HG03064 (cell line): Measurements from ENCODE around the gene GRIK3.

ENCODE experiments used
- ATAC-seq: cut with Tn5 transposase; IDR thresholded peaks from one replicate; pipeline ENCODE4 v1.9.1; 2021; ENCODE audit warnings: low read depth; ENCODE audit not compliant: unreplicated experiment

GRIK3 gene

DNA sequence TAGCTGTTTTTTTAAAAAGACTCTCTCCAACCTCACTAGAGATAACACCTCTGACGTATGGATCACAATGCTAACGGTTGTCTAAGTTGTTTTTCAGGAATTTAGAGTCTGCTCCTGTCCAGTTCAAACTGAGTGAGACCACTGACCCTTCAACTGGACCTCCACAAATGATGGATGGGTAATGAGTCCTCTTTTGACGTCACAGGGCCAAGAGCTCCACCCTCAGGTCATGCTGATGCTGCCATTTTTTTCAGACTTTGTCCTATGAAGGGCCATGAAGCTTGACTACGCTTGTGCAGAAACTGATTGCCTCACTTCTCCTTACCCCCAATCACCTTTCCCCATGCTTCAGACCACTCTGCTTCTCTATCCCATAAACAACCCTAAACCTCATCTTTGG is 16.6 kb downstream of the GRIK3 start:
- ATAC-seq, result no peak

DNA sequence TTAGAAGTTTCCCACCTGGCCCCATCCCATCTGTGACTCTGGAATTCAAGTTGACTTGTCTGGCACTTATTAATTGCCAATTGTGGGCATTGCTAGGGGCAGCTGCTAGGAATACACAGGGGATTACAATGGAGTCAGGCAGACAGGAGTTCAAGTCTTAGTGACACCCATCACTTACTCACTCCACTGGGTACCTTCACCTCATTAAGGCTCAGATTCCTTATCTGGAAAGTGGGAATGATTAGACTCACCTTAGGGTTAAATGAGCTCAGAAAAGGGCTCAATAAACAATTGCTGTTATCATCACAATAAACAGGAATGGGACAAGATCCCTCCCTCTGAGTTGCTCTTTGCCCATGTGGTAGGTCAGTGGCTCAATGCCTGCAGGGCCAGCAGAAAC is 18.2 kb downstream of the GRIK3 start:
- no peak for ATAC-seq

DNA sequence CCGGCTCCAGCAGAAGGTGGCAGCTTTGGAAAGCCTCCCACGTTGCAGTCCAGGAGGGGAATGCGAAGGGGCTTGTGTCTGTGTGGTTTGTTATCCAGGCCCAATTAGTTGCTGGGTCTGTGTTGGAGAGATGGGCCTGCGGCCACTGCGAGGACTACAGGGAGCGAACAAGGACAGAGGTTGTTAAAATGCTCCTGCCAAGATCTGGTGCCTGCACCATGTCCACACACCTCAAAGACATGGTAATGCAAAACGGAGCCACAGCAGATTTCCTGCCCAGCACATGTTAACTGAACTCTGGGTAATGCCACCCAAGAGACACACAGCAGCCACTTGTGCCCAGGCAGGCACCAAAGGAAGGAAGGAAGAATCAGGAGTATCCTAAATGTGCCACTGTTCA is 18.6 kb downstream of the GRIK3 start:
- ATAC-seq, result no peak

DNA sequence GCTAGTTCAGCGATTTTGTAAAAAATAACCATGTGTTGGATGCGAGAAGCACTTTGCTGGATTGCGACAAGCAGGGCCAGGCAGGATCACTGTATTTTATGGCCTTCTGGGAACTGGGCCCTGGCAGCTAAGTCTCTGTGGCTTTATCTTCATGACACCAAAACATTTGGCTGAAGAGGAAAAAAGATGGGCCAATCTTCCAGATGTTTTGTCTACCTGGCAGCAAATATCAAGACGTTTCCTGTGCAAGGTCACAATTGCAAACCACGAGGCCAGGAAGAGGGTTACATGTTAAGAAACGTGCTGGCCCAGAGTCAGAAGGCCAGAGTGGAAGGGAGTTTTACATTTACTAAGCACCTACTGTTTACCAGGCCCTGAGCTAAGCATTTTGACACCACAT is 22.1 kb downstream of the GRIK3 start:
- no peak for ATAC-seq

DNA sequence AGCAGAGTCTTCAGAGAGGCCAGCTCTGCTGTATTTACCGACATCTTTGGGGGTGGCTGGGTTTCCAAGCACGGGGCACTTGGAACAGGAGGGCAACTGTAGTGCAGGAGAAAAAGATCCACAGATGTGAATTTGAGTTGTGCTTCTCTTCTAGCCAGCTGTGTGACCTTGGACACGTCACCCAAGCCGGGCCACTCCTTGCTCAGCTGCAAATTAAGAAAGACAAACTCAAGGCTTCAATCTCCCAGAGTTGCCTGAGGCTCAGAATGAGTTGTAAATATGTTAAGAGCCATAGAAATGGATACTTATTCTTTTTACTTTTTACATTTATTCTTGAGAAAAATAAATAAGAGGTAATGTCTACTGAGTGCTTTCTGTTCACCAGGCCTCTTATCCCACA is 24.3 kb downstream of the GRIK3 start:
- ATAC-seq, result no peak

DNA sequence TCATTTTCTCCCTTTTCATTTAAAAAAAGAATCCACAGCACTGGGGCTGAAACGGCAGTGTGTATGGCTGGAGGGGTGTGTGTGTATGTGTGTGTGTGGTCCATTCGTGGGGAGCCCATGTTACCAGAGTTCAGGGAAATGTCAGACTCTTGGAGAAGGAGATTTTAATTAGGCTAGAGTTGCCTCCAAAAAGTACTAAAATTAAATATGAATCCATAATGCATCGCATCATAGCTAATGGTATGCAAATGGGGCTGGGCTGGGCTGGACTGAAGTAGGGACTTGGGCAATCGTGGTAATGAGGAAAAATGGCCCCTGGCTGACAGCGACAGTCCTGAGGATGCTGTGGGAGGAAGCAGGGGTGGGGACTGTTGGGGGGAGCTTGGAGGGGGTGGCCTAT is 24.8 kb downstream of the GRIK3 start:
- ATAC-seq, result no peak

DNA sequence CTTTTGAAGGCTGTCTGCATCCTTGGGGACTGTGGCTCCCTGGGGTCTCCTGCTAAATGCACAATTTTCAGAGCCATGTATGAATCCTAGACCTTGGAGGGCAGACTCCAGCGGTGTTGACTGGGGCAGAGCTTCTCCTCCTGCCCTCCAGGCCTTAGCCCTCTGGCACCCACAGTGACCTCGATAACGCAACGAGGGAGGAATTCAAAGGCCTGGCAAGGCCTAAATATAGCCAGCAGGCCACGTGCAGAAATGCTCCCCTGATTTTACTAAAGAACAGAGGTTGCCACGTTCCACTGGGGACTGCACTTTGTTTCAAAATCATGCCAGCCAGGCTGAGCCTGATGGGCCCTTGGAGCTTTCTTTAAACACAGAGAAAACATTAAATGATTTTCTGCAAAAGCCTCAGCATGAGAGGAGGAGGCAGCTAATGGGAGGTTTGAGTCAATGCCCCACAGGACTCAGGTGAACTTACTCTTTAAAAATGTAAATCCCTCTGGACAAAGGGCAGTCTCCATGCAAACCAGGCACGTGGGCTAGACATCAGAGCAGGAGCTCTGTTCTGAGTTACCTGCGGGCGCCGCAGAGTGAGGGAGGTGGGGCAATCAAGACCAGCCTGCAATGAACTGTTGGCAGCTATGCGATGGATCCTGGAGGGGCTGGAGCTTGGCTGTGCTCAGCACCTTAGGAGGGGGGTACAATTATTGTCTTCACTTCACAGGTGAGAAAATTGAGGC is 28.0 kb downstream of the GRIK3 start:
- ATAC-seq, result no peak

DNA sequence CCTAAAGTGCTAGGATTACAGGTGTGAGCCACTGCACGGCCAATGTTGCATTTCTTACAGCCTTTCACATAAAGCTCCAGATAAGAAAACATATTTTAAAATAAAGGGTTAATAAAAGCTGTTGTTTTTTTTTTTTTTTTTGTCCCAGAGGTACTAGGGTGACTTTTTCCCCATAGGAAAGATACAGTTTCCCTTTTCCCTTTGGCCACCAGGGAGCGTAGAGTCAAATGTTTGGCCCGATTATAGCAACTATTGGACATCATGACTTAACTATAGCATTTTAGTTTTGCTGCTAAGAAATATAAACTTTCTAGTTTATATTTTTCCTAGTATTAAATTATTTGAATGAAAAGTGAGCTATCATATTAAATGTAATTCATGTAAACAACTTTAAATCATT is 31.4 kb downstream of the GRIK3 start:
- ATAC-seq, result no peak

DNA sequence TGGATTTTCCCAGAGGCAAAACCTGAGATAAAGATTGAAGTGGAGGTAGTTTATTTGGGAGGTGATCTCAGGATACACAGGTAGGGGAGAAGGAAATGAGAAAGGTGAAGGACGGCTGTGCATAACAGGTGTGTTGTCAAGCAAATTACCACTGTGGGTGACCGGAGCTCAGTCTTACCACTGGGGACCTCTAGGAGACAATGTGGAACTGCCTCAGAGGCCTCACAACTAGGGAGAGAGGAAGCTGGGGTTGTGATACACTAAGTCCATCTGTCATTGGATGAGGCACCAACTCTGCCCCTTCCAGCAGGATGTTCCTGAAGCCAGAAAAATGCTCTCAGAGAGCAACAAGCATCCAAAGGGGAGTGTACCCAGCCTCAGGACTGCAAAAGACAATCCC is 32.6 kb downstream of the GRIK3 start:
- no peak for ATAC-seq

DNA sequence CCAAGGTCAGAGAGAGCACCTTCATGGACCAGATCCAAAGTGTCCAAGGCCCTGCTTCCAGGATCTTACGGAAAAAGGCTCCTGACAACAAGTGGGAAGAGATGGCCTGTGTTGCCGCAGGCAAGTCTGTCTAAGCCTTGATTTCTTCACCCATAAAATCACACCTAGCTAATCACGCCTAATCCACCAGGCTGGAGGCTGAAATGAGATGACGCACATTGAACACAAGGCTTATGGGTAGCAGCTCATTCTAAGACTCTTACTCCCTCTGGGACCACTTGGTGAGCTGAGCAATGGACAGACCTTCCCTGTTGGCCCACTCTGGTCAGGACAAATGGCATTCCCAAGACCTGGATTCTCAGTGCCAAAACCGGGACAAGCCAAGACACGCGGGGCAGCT is 38.2 kb downstream of the GRIK3 start:
- ATAC-seq, result no peak

DNA sequence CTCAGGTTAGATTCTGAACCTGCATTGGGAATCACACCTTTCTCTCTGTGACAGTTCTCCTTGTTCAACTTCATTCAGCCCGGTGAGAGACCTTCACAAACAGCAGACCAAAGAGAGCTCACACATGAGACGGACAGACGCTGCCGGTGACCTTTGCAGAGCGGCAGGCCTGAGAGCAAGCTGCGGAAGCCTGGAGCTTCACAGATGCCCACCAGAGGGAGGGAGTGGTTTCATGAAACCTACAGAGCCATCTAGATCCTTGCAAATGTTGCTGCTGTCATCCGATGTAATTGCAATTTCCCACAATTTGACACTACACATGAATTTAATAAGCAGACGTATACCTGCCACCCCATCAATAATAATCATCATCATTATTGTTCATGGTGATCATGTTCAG is 39.4 kb downstream of the GRIK3 start:
- ATAC-seq, result no peak

DNA sequence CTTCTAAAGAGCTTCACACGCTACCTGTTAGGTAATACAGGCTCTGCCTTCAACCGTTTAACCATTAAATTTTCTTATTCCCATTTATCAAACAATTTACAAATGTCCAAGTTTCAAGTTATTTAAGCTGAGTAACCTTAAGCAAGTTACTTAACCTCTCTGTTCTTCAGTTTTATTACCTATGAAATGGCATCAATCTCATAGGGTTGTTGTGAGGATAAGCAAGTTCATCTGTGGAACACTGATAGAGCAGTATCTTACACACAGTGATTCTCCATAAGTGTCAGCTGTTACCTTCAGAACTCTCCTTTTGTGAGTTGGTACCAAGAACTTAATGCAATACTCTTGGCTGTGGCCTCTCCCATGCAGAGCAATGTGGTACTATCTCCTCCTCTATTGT is 40.0 kb downstream of the GRIK3 start:
- no peak for ATAC-seq

DNA sequence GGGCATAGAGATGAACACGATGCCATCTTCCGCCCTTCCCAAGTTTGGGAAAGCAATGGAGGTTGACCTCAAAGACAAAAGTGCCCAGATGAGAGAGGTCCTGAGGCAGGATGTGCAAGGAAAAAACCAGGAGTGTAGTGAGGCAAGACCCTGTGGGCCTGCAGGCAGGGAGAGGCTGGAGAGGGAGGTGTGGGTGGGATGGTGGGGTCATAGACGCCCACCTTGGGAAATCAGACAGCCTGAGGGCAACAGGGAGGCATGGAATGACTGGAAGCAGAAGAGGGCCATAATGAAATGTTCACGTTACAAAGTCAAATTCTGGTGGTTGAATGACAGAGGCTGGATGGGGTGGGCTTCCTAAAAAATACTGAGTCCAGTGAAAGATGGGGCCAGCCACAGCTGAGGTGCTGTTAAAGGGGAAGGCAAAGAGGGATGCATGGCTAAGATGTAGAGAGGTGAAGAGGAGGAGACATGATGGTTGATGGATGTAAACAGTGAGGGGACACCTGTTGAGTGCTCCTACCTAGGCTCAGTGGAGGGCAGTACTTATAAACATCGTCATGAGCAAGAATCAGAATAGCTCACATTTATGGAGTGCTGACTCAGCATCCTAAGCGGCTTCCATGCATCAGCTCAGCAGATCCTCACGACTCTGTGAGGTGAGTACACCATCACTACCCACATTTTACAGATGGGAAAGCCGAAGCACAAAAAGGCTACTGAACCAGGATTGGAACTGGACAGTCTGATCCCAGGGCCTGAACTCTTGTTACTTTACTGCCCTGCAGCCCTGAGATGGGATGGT is 42.0 kb downstream of the GRIK3 start:
- ATAC-seq, result no peak

DNA sequence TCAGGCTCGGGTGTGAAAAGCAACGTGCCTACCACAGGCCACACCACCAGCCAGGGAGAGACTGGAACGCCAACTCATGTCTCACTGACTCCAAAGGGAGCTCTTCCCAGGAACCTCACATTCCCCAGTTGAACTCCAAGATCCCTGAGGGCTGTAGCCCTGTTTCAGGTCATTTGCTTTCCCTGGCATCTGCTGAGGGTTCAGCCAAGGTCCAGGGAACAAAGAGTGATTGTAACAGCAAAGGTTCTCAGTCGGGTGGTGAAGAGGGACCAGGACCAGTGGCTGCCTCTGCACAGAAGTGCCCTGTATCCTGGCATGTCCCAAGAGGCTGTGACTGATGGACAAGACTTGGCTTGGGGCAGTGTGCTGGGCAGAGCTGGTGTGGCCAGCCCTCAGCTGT is 42.8 kb downstream of the GRIK3 start:
- no peak for ATAC-seq

DNA sequence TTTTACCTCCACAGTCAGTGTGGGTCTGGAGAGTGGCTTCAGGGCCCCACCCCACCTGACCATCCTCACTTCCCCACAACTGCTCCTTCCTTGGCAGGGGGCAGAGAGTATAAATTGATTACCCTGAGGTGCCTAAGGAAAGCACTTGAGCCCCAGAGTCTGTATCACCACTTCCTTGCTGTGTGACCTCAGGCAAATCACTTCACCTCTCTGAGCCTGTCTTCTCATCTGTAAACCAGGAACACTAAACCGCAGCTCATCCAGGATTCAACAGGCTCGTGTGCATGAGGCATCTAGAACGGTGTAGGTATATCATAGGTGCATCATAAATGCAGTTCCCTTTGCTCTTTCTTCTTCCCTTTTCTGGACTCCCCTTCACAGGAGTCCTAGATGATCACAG is 43.4 kb downstream of the GRIK3 start:
- no peak for ATAC-seq

DNA sequence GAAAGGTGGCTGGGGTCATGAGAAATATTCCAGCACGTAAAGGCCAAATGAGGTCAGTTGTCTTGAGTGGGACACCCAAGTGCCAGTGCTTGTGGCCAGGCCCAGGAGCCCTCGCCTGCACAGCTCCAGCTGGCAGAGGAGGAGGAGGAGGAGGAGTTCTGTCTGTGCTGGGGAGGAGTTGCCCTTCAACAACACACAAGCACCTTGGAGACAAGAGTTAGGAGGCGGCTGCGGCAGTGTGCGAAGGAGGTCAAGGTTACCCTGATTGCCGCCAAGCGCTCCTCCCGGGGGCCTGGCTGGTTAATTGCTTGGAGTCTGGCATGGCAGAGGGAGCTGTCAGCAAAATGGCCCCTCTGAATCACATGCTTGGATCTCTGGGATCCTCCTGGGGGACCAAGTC is 45.1 kb downstream of the GRIK3 start:
- no peak for ATAC-seq

DNA sequence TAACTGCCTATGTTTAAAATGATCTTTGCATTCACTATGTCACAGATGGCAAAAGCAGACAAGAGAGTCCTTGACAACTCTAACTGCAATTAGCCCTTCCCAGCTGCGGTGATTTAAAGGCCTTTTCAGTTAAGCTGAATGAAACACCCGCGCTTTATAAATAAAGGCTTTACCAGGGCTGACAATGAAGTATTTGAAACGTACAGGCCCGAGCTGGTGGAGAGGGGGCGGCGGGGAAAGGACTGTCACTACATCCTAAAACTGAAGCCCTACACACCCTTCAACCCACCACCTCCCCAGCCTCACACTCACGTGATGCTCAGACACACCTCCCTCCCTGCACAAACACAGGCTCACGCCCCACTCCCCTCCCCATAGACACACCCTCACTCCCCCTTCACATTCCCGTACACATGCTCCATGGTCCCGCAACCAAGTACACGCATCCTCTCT is 45.5 kb downstream of the GRIK3 start:
- no peak for ATAC-seq

DNA sequence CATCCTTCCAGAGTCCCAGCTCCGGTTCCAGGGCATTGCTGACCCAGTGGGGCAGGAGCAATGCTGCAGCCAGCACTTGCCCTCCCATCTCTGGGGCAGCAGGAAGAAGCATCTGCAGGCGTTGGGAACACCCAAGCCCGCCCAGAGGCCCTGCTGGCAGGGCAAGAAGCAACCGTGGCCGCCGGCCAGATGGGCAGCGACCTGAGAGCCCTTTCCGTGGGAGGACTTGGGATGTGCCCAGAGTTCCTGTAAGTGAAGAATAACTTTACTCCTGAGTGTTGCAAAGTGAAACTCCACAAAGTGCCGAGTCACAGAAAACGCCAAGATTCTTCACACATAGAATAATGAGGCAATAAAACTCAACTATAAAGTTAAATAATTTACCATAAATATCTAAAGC is 46.0 kb downstream of the GRIK3 start:
- ATAC-seq, result no peak

DNA sequence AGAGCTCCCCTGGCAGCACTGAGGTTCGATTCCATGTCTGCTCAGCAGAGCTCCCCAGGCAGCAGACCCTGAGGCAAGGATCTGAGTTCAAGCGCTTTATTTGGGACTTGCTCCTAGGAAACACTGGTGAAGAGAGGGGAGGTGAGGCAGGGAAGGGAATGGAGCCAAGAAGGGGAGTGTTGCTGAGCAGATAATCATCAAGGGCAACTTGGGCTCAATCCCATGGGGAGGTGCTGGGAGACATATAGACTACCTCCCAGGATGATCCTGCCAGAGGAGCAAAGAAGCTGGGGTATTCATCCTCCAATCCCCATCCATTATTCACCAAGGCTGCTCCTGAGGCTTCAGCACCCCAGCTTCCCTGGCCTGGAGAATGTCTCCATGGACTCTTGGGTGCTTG is 47.0 kb downstream of the GRIK3 start:
- no peak for ATAC-seq

DNA sequence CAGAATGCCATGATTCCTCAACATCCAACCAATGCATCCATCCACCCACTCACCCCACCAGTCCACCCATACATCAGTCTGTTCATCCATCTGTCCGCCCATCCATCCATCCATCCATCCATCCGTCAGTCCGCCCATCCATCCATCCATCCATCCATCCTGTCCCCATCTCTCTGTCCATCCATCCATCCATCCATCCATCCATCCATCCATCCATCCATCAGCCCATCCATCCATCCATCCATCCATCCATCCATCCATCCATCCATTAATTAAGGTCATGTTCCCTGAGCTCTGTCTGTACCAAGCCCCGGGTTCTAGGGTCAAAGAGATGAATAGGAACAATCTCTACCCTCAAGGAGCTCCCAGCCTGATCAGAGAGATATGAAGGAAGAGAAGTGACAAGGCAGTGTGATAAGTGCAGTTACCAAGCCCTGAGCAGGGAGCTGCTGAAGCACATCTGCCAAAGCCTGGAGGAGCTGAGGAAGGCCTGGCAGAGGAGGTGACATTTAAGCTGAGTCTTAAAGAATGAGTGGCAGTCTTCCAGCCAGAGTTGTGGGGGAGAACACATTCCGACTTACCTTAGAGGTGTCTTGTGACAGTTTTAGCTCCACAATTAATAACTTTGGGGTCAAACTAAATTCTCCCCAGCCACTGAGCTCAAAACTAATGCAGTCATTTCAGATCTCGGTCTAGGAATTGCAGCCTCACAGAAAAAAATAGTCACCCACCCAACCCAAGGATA is 47.9 kb downstream of the GRIK3 start:
- ATAC-seq, result no peak

DNA sequence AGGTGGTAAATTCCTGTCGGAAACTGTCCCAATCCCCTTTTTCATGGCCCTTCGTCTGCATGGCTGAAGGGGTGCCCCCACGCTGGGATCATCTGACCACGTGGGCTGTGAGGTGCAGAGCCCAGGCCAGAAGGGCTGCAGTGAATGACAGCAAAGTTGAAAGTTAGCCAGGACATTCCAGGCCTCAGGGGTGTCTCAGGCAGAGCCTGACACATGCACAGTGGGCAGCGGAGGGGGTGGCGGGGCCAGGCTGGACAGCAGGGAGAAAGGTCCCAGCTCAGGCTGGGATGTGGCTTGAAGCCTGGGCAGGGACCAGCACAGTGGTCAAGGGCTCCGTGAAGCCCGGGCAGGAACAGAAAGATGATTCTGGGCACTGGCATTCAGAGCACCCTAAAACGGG is 49.6 kb downstream of the GRIK3 start:
- no peak for ATAC-seq

DNA sequence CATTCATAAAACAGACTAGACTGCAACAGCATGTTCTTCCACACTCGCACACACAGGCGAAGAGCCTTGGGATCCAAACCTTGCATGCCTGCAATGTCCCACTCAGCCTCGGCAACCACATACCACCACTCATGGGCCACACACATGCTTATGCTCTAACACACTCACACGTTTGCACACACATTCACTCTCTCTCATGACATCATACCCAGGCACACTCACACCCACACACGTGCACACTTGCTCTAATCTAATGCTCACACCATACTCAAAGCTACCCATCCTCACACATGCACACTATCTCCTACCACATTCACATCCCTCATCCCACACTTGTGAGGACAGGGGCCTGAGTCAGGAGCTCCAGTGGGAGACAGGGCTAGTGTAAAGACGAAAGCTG is 50.3 kb downstream of the GRIK3 start:
- ATAC-seq, result no peak
